GOT3 (cell line): ENCODE data around the gene STT3B.

ENCODE experiments used
- DNase-seq: peaks from one replicate; lab custom pipeline; 2025; ENCODE audit warnings: mixed read lengths; lab: John Stamatoyannopoulos, UW

Gene STT3B

GRCh38 chr3:31648286-31648968 lies 115.7 kb downstream of the STT3B start:
- DNase-seq: no peak

- no peak for DNase-seq
Observed at GRCh38 chr3:31652296-31652695, 119.6 kb downstream of the STT3B start.

GRCh38 chr3:31653464-31653863 lies 120.7 kb downstream of the STT3B start:
- DNase-seq: no peak

GRCh38 chr3:31654998-31655397 lies 122.3 kb downstream of the STT3B start:
- no peak for DNase-seq

- no peak for DNase-seq
Observed at GRCh38 chr3:31659246-31659645, 126.5 kb downstream of the STT3B start.

- DNase-seq: no peak
Observed at GRCh38 chr3:31661286-31661685, 128.6 kb downstream of the STT3B start.

- DNase-seq: no peak
Observed at GRCh38 chr3:31661993-31662670, 129.4 kb downstream of the STT3B start.

- DNase-seq: no peak
Observed at GRCh38 chr3:31664031-31664430, 131.3 kb downstream of the STT3B start.

GRCh38 chr3:31667582-31667981 lies 134.9 kb downstream of the STT3B start:
- DNase-seq: no peak

- DNase-seq: no peak
Observed at GRCh38 chr3:31668242-31668641, 135.5 kb downstream of the STT3B start.

- DNase-seq: no peak
Observed at GRCh38 chr3:31670136-31670535, 137.4 kb downstream of the STT3B start.

- no peak for DNase-seq
Observed at GRCh38 chr3:31670722-31671121, 138.0 kb downstream of the STT3B start.

- DNase-seq: no peak
Observed at GRCh38 chr3:31671451-31671850, 138.7 kb downstream of the STT3B start.

- DNase-seq: no peak
Observed at GRCh38 chr3:31671976-31672375, 139.3 kb downstream of the STT3B start.

GRCh38 chr3:31673950-31674349 lies 141.2 kb downstream of the STT3B start:
- no peak for DNase-seq

- no peak for DNase-seq
Observed at GRCh38 chr3:31676556-31676955, 143.8 kb downstream of the STT3B start.

- DNase-seq: no peak
Observed at GRCh38 chr3:31680072-31680870, 147.5 kb downstream of the STT3B start.
